Neuronal stem cell (in vitro differentiated cells): ENCODE results near the gene VCP.
A peak's percentile ranks its signal among the peaks of the same experiment; 100 is the strongest.

Source experiments
- DNase-seq: peaks from one replicate; pipeline ENCODE4 v3.0.0-alpha.2; 2013; ENCODE audit warnings: low spot score
- H2AFZ ChIP-seq: one replicate; pipeline ENCODE4 v1.6.1; 2013; ENCODE audit warnings: mild to moderate bottlenecking, low read length, inconsistent platforms
- H2AK5ac ChIP-seq: 2 replicates; pipeline ENCODE4 v1.6.1; 2013; ENCODE audit warnings: low read depth, mild to moderate bottlenecking, inconsistent platforms, low read length, moderate library complexity, mixed read lengths
- H2BK120ac ChIP-seq: 2 replicates; pipeline ENCODE4 v1.6.1; 2013; ENCODE audit warnings: low read depth, mild to moderate bottlenecking, inconsistent platforms, low read length, moderate library complexity, mixed read lengths
- H2BK12ac ChIP-seq: one replicate; pipeline ENCODE4 v1.6.1; 2013; ENCODE audit warnings: low read length, inconsistent platforms
- H2BK15ac ChIP-seq: 2 replicates; pipeline ENCODE4 v1.6.1; 2013; ENCODE audit warnings: mild to moderate bottlenecking, low read length, inconsistent platforms, mixed read lengths
- H2BK5ac ChIP-seq: one replicate; pipeline ENCODE4 v1.6.1; 2013; ENCODE audit warnings: inconsistent platforms, mild to moderate bottlenecking, low read length, moderate library complexity
- H3K14ac ChIP-seq: one replicate; pipeline ENCODE4 v1.6.1; 2013; ENCODE audit warnings: low read length, inconsistent platforms
- H3K18ac ChIP-seq: 2 replicates; pipeline ENCODE4 v1.6.1; 2013; ENCODE audit warnings: low read length, inconsistent platforms
- H3K23ac ChIP-seq: 2 replicates; pipeline ENCODE4 v1.6.1; 2013; ENCODE audit warnings: low read depth, mild to moderate bottlenecking, mixed read lengths, low read length, inconsistent platforms; ENCODE audit not compliant: poor library complexity
- H3K27ac ChIP-seq: replicated peaks from 3 replicates; pipeline ENCODE4 v1.5.1; 2013; ENCODE audit warnings: low read length, inconsistent platforms
- H3K27me3 ChIP-seq, 3 experiments: 2 replicates each; pipeline ENCODE4 v1.6.1; 2013; ENCODE audit warnings: low read length in 3 of 3, mild to moderate bottlenecking in 2 of 3, inconsistent platforms in 1 of 3, low read depth in 1 of 3, mixed read lengths in 1 of 3, moderate library complexity in 1 of 3; ENCODE audit not compliant: control insufficient read depth in 3 of 3, insufficient read depth in 3 of 3
- H3K36me3 ChIP-seq, 2 donors: replicated peaks in 1 of 2; 2 replicates each; pipeline ENCODE4 v1.6.1; 2013; ENCODE audit warnings: low read length in 2 of 2; ENCODE audit not compliant: control insufficient read depth in 2 of 2, insufficient read depth in 2 of 2
- H3K4ac ChIP-seq: 2 replicates; pipeline ENCODE4 v1.6.1; 2013; ENCODE audit warnings: inconsistent platforms, mild to moderate bottlenecking, low read length, moderate library complexity
- H3K4me1 ChIP-seq, 2 donors: 1 replicate in 1 of 2; 2 replicates in 1 of 2; pipeline ENCODE4 v1.6.1; 2013; ENCODE audit warnings: low read length in 2 of 2, low read depth in 1 of 2; ENCODE audit not compliant: control insufficient read depth in 2 of 2, insufficient read depth in 1 of 2
- H3K4me2 ChIP-seq: one replicate; pipeline ENCODE4 v1.6.1; 2013; ENCODE audit warnings: mild to moderate bottlenecking, low read length, inconsistent platforms; ENCODE audit not compliant: insufficient read depth, poor library complexity, severe bottlenecking
- H3K4me3 ChIP-seq, 2 donors: 2 replicates each; pipeline ENCODE4 v1.5.1; 2013; ENCODE audit warnings: low read length in 2 of 2, mild to moderate bottlenecking in 2 of 2, inconsistent platforms in 1 of 2, moderate library complexity in 1 of 2
- H3K79me1 ChIP-seq: one replicate; pipeline ENCODE4 v1.6.1; 2013; ENCODE audit warnings: low read depth, mild to moderate bottlenecking, inconsistent platforms, low read length, moderate library complexity
- H3K9ac ChIP-seq: one replicate; pipeline ENCODE4 v1.6.1; 2013; ENCODE audit warnings: mild to moderate bottlenecking, low read depth, low read length, inconsistent platforms; ENCODE audit not compliant: poor library complexity
- H3K9me3 ChIP-seq, 2 donors: replicated peaks in 1 of 2; 2 replicates each; pipeline versions ENCODE3 to v1.6.1; 2013; ENCODE audit warnings: low read length in 2 of 2, mild to moderate bottlenecking in 2 of 2, inconsistent platforms in 1 of 2, low read depth in 1 of 2, mixed read lengths in 1 of 2, moderate library complexity in 1 of 2; ENCODE audit not compliant: control insufficient read depth in 2 of 2, insufficient read depth in 1 of 2
- H4K8ac ChIP-seq: one replicate; pipeline ENCODE4 v1.6.1; 2013; ENCODE audit warnings: low read depth, mild to moderate bottlenecking, inconsistent platforms, low read length, moderate library complexity
- H4K91ac ChIP-seq: one replicate; pipeline ENCODE4 v1.6.1; 2013; ENCODE audit warnings: low read length, low read depth, mild to moderate bottlenecking, inconsistent platforms; ENCODE audit not compliant: poor library complexity
- WGBS, 2 donors: extraction: QIAGEN DNeasy Blood & Tissue Kit; methylation state at CpG; one replicate each; pipeline ENCODE4 v1.1.7; 2013; ENCODE audit warnings: missing lambda C conversion rate in 2 of 2, mixed read lengths in 1 of 2; ENCODE audit not compliant: insufficient read length in 2 of 2, insufficient replicate concordance in 1 of 2; ENCODE audit errors: extremely low coverage in 2 of 2; 5-methylcytosine and 5-hydroxymethylcytosine counted together

Gene VCP

GRCh38 chr9:35074791-35075190 is 2.4 kb upstream of the VCP start:
- no peak overlapping the region for H3K27ac ChIP-seq
- peaks cover 16% of the 10 kb centered on the region for H3K79me1 ChIP-seq
- WGBS, 2 donors = no CpG with 5 or more reads among the region's 8 CpGs
- peaks cover 20 to 24% of the 10 kb centered on the region in 2 donors for H3K4me1 ChIP-seq
- H4K8ac ChIP-seq = no peak overlapping the region
- no peak overlapping the region for H2AK5ac ChIP-seq
- H3K9me3 ChIP-seq = no peaks in the 10 kb centered on the region
- H2BK15ac ChIP-seq = no peak overlapping the region
- no peak overlapping the region for H3K18ac ChIP-seq
- no peak for DNase-seq
- H2BK5ac ChIP-seq = no peak overlapping the region
- no peak overlapping the region for H2BK120ac ChIP-seq
- H2AFZ ChIP-seq = no peak overlapping the region
- H3K27me3 ChIP-seq = no peaks in the 10 kb centered on the region
- no peak overlapping the region for H3K4me3 ChIP-seq
- peaks cover 36 to 68% of the 10 kb centered on the region in 2 donors for H3K36me3 ChIP-seq
- no peak overlapping the region for H3K4me2 ChIP-seq
- H2BK12ac ChIP-seq = no peak overlapping the region
- no peak overlapping the region for H3K23ac ChIP-seq
- H3K9ac ChIP-seq = no peak overlapping the region
- H3K14ac ChIP-seq = no peak overlapping the region
- H3K4ac ChIP-seq = no peak overlapping the region
- H4K91ac ChIP-seq = no peak overlapping the region

- Histone ChIP-seq H2BK12ac (no peak overlapping the region), H3K4ac (no peak overlapping the region), H3K4me2 (no peak overlapping the region), H3K27me3 (no peaks in the 10 kb centered on the region), H3K36me3 (peaks cover 36 to 74% of the 10 kb centered on the region in 2 donors), H2AK5ac (no peak overlapping the region), H2AFZ (no peak overlapping the region), H3K14ac (no peak overlapping the region), H4K8ac (no peak overlapping the region), H4K91ac (no peak overlapping the region), H3K4me3 (no peak overlapping the region), H3K23ac (no peak overlapping the region), H2BK120ac (no peak overlapping the region), H2BK15ac (no peak overlapping the region), H3K79me1 (peaks cover 16% of the 10 kb centered on the region), H3K18ac (no peak overlapping the region), H2BK5ac (no peak overlapping the region), H3K9ac (no peak overlapping the region), H3K27ac (no peak overlapping the region), H3K9me3 (no peaks in the 10 kb centered on the region), H3K4me1 (peaks cover 20 to 21% of the 10 kb centered on the region in 2 donors)
- no CpG with 5 or more reads among the region's 6 CpGs for whole genome bisulfite sequencing, 2 donors
- no peak for DNase-seq
Observed at GRCh38 chr9:35074141-35074540, 1.7 kb upstream of the VCP start.

- WGBS, 2 donors = no CpG with 5 or more reads among the region's 2 CpGs
- no peak for DNase-seq
- H3K27me3 ChIP-seq = no peaks in the 10 kb centered on the region
- H3K36me3 ChIP-seq = peaks cover 36 to 79% of the 10 kb centered on the region in 2 donors
- peaks cover 12 to 17% of the 10 kb centered on the region in 2 donors for H3K4me1 ChIP-seq
- H3K4ac ChIP-seq = no peak overlapping the region
- H2BK12ac ChIP-seq = no peak overlapping the region
- H2AFZ ChIP-seq = peak overlapping the region; percentile 56
- no peak overlapping the region for H2AK5ac ChIP-seq
- no peak overlapping the region for H2BK5ac ChIP-seq
- peak overlapping the region in 1 of 2 donors; percentile 19 for H3K4me3 ChIP-seq
- H3K18ac ChIP-seq = no peak overlapping the region
- no peak overlapping the region for H4K8ac ChIP-seq
- no peak overlapping the region for H3K4me2 ChIP-seq
- no peak overlapping the region for H3K9ac ChIP-seq
- peaks cover 14% of the 10 kb centered on the region for H3K79me1 ChIP-seq
- no peak overlapping the region for H3K23ac ChIP-seq
- H3K27ac ChIP-seq = peak overlapping the region; percentile 85
- no peak overlapping the region for H4K91ac ChIP-seq
- H3K14ac ChIP-seq = no peak overlapping the region
- H2BK15ac ChIP-seq = no peak overlapping the region
- no peaks in the 10 kb centered on the region for H3K9me3 ChIP-seq
- H2BK120ac ChIP-seq = no peak overlapping the region
Observed at GRCh38 chr9:35073279-35073612, 821 bp upstream of the VCP start.

- peak; percentile 85 for DNase-seq
- Histone ChIP-seq H3K36me3 (peaks cover 46 to 79% of the 10 kb centered on the region in 2 donors), H3K4me3 (peak overlapping the region; percentile 90 to 91), H4K91ac (no peak overlapping the region), H3K27me3 (no peaks in the 10 kb centered on the region), H3K79me1 (peaks cover 11% of the 10 kb centered on the region), H3K27ac (peak overlapping the region; percentile 96), H2AK5ac (peak overlapping the region; percentile 51), H2AFZ (peak overlapping the region; percentile 87), H3K14ac (peak overlapping the region; percentile 65), H2BK15ac (no peak overlapping the region), H3K4ac (no peak overlapping the region), H3K4me1 (peaks cover 7 to 13% of the 10 kb centered on the region in 2 donors), H2BK120ac (peak overlapping the region; percentile 35), H2BK12ac (no peak overlapping the region), H3K18ac (peak overlapping the region; percentile 95), H3K23ac (peak overlapping the region; percentile 97), H2BK5ac (peak overlapping the region; percentile 91), H3K9ac (peak overlapping the region; percentile 98), H4K8ac (no peak overlapping the region), H3K9me3 (no peaks in the 10 kb centered on the region), H3K4me2 (peak overlapping the region; percentile 51)
- WGBS, 2 donors = no CpG with 5 or more reads among the region's 79 CpGs
Observed at GRCh38 chr9:35071814-35072460, 488 bp downstream of the VCP start.
